ENCODE data around the gene ACVR1C.

Gene ACVR1C

GRCh38 chr2:157487747-157488146 is 140.9 kb downstream of the ACVR1C start:
- H3K27me3 ChIP-seq (ENCODE audit: control insufficient read depth, low read length) = no peaks in the 10 kb centered on the region
- H3K4me1 ChIP-seq (ENCODE audit: control insufficient read depth, low read length) = peaks cover 11% of the 10 kb centered on the region
- H3K4me3 ChIP-seq (ENCODE audit: low read length) = no peak overlapping the region
- no peaks in the 10 kb centered on the region for H3K79me2 ChIP-seq (ENCODE audit: control insufficient read depth, low read length)
- TF ChIP-seq CTCF (IDR thresholded peaks at IDR 0.05; ENCODE audit: low read depth, low read length, poor library complexity, severe bottlenecking) (no peak), EZH2phosphoT487 (IDR thresholded peaks at IDR 0.05; ENCODE audit: borderline replicate concordance, low read length) (no peak)
- H3K9me3 ChIP-seq (ENCODE audit: control insufficient read depth, insufficient read depth, low read length) = no peaks in the 10 kb centered on the region
- H3K9me2 ChIP-seq (replicated peaks; ENCODE audit: control insufficient read depth, low read length) = no peaks in the 10 kb centered on the region
- H4K20me1 ChIP-seq (ENCODE audit: control insufficient read depth, insufficient read depth, low read depth, low read length) = no peaks in the 10 kb centered on the region
- H3K4me2 ChIP-seq (ENCODE audit: low read length) = no peak overlapping the region
- H3F3A ChIP-seq (ENCODE audit: control insufficient read depth, insufficient read depth) = no peaks in the 10 kb centered on the region
- no peak overlapping the region for H3K27ac ChIP-seq (ENCODE audit: low read depth, low read length)
- H3K36me3 ChIP-seq (ENCODE audit: control insufficient read depth, low read length) = no peaks in the 10 kb centered on the region

DNA sequence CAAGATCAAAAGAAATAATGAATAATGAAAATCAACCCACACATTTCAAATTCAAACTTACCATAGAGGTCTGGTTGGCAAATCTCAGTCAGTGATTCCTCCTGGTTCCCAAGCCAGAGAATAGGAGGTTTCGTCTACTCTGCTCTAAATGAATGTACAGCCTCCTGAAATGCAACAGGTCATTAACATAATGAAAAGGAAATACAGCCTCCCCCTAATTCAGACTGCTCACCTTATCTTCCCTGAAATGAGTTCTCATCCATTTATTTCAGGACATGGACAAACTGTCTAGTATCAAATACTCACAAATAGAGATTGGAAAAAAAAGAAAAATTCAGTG is 141.4 kb downstream of the ACVR1C start:
- no peak for TF ChIP-seq CTCF (IDR thresholded peaks at IDR 0.05; ENCODE audit: low read depth, low read length, poor library complexity, severe bottlenecking)
- TF ChIP-seq EZH2phosphoT487 (IDR thresholded peaks at IDR 0.05; ENCODE audit: borderline replicate concordance, low read length) = no peak
- no peaks in the 10 kb centered on the region for H4K20me1 ChIP-seq (ENCODE audit: control insufficient read depth, insufficient read depth, low read depth, low read length)
- peaks cover 7% of the 10 kb centered on the region for H3K4me1 ChIP-seq (ENCODE audit: control insufficient read depth, low read length)
- H3K27ac ChIP-seq (ENCODE audit: low read depth, low read length) = no peak overlapping the region
- no peaks in the 10 kb centered on the region for H3K79me2 ChIP-seq (ENCODE audit: control insufficient read depth, low read length)
- no peaks in the 10 kb centered on the region for H3K9me2 ChIP-seq (replicated peaks; ENCODE audit: control insufficient read depth, low read length)
- no peak overlapping the region for H3K4me3 ChIP-seq (ENCODE audit: low read length)
- no peak overlapping the region for H3K4me2 ChIP-seq (ENCODE audit: low read length)
- no peaks in the 10 kb centered on the region for H3K36me3 ChIP-seq (ENCODE audit: control insufficient read depth, low read length)
- no peaks in the 10 kb centered on the region for H3K27me3 ChIP-seq (ENCODE audit: control insufficient read depth, low read length)
- no peaks in the 10 kb centered on the region for H3K9me3 ChIP-seq (ENCODE audit: control insufficient read depth, insufficient read depth, low read length)
- no peaks in the 10 kb centered on the region for H3F3A ChIP-seq (ENCODE audit: control insufficient read depth, insufficient read depth)

GRCh38 chr2:157486596-157487270 is 141.9 kb downstream of the ACVR1C start:
- H3K79me2 ChIP-seq (ENCODE audit: control insufficient read depth, low read length) = no peaks in the 10 kb centered on the region
- H3K27me3 ChIP-seq (ENCODE audit: control insufficient read depth, low read length) = no peaks in the 10 kb centered on the region
- TF ChIP-seq CTCF (IDR thresholded peaks at IDR 0.05; ENCODE audit: low read depth, low read length, poor library complexity, severe bottlenecking) (no peak), EZH2phosphoT487 (IDR thresholded peaks at IDR 0.05; ENCODE audit: borderline replicate concordance, low read length) (no peak)
- no peaks in the 10 kb centered on the region for H3K9me3 ChIP-seq (ENCODE audit: control insufficient read depth, insufficient read depth, low read length)
- H3K4me3 ChIP-seq (ENCODE audit: low read length) = no peak overlapping the region
- peaks cover 2% of the 10 kb centered on the region for H3K4me1 ChIP-seq (ENCODE audit: control insufficient read depth, low read length)
- H3F3A ChIP-seq (ENCODE audit: control insufficient read depth, insufficient read depth) = no peaks in the 10 kb centered on the region
- no peaks in the 10 kb centered on the region for H3K36me3 ChIP-seq (ENCODE audit: control insufficient read depth, low read length)
- H3K4me2 ChIP-seq (ENCODE audit: low read length) = no peak overlapping the region
- H3K9me2 ChIP-seq (replicated peaks; ENCODE audit: control insufficient read depth, low read length) = no peaks in the 10 kb centered on the region
- no peak overlapping the region for H3K27ac ChIP-seq (ENCODE audit: low read depth, low read length)
- H4K20me1 ChIP-seq (ENCODE audit: control insufficient read depth, insufficient read depth, low read depth, low read length) = no peaks in the 10 kb centered on the region

Measured in DOHH2 (cell line).